ENCODE results near the gene SLC6A3. TPM values are rescaled to one million over a fixed set of nuclear protein-coding genes. Genes with fewer than 3 reads are reported as not detected.
A peak's percentile ranks its signal among the peaks of the same experiment; 100 is the strongest.

Gene SLC6A3
- total and polyA plus RNA-seq, 7 donors: under 0.01 to 0.01 TPM; not detected in 5

DNA sequence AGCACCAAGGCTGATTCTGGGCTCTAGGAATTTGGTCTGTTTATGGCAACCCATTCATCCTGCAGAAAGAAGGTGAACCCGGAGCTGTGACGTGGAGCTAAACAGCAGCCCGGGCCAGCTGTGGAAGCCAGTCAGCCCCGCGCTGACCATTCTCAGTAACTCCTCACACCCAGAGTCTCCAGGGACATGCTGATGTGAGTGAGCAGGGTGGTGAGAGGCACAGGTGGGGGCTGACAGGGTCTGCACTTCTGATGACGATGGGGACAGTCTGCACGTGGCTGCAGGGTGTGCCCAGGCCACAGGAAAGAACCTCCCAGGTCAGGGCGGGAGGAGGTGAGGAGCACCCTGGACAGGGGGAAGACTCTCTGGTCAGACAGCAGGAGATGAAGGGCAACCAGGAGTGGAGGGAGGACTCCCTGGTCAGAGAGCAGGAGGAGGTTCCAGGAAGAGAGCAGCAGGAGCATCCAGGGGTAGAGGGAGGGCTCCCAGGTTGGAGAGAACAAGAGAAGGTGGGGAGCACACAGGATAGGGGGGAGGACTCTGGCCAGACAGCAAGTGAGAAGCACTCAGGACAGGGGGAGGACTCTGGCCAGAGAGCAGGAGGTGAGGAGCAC, 26.1 kb upstream of the SLC6A3 start:
- DNase-seq (peak in 1 of 2 donors; percentile 42), ATAC-seq (no peak)
- WGBS, 3 donors: 82 to 89% (median 88%) methylated on average over 8 of the region's 8 CpGs

DNA sequence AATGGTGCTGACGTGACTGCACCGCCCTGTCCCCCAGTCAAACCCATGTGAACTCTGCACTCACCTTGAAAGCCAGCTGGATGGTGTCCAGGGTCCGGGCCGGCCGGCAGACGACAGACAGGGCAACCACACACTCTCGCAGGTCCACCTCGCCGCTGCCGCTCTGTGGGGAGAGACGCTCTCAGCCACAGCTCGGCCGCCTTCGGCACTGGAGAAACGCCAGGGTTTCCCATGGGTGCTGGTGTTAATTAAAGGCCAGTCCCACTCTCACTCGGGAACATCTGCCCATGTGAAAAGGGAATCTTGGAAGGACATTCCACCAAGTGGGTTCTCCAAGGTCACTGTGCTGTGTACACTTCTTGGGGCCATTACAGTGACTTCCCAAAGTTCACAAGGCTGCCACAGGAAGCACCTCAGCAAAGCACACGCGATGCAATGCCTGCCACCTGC, 25.5 kb upstream of the SLC6A3 start:
- WGBS, 3 donors: 65 to 72% (median 67%) methylated on average over 18 of the region's 18 CpGs
- peaks cover 0 to 18% of the 10 kb centered on the region in 2 donors for H3K36me3 ChIP-seq (ENCODE audit: insufficient read depth in 1 of 2, low read depth in 1 of 2)
- DNase-seq: peak in 1 of 2 donors; percentile 48
- H3K4me3 ChIP-seq: no peak overlapping the region
- H3K9me3 ChIP-seq: no peaks in the 10 kb centered on the region
- no peak overlapping the region for H3K27ac ChIP-seq
- no peaks in the 10 kb centered on the region for H3K4me1 ChIP-seq
- no peaks in the 10 kb centered on the region for H3K27me3 ChIP-seq (ENCODE audit: insufficient read depth in 3 of 3, low read length in 2 of 3)
- intact Hi-C loops (cut with DNase I): no loop called here
- ATAC-seq: no peak
- TF ChIP-seq, protein P1, sequence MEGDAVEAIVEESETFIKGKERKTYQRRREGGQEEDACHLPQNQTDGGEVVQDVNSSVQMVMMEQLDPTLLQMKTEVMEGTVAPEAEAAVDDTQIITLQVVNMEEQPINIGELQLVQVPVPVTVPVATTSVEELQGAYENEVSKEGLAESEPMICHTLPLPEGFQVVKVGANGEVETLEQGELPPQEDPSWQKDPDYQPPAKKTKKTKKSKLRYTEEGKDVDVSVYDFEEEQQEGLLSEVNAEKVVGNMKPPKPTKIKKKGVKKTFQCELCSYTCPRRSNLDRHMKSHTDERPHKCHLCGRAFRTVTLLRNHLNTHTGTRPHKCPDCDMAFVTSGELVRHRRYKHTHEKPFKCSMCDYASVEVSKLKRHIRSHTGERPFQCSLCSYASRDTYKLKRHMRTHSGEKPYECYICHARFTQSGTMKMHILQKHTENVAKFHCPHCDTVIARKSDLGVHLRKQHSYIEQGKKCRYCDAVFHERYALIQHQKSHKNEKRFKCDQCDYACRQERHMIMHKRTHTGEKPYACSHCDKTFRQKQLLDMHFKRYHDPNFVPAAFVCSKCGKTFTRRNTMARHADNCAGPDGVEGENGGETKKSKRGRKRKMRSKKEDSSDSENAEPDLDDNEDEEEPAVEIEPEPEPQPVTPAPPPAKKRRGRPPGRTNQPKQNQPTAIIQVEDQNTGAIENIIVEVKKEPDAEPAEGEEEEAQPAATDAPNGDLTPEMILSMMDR (IDR thresholded peaks at IDR 0.05): no peak

More for the DNA sequence above, 26.1 kb upstream of the SLC6A3 start:
- Histone ChIP-seq H3K36me3 (ENCODE audit: insufficient read depth in 1 of 2, low read depth in 1 of 2) (peaks cover 0 to 15% of the 10 kb centered on the region in 2 donors), H3K4me1 (no peaks in the 10 kb centered on the region), H3K4me3 (no peak overlapping the region), H3K9me3 (no peaks in the 10 kb centered on the region), H3K27ac (no peak overlapping the region), H3K27me3 (ENCODE audit: insufficient read depth in 3 of 3, low read length in 2 of 3) (no peaks in the 10 kb centered on the region)
- TF ChIP-seq, protein P1 (IDR thresholded peaks at IDR 0.05): no peak
- intact Hi-C loops (cut with DNase I): no loop called here

DNA sequence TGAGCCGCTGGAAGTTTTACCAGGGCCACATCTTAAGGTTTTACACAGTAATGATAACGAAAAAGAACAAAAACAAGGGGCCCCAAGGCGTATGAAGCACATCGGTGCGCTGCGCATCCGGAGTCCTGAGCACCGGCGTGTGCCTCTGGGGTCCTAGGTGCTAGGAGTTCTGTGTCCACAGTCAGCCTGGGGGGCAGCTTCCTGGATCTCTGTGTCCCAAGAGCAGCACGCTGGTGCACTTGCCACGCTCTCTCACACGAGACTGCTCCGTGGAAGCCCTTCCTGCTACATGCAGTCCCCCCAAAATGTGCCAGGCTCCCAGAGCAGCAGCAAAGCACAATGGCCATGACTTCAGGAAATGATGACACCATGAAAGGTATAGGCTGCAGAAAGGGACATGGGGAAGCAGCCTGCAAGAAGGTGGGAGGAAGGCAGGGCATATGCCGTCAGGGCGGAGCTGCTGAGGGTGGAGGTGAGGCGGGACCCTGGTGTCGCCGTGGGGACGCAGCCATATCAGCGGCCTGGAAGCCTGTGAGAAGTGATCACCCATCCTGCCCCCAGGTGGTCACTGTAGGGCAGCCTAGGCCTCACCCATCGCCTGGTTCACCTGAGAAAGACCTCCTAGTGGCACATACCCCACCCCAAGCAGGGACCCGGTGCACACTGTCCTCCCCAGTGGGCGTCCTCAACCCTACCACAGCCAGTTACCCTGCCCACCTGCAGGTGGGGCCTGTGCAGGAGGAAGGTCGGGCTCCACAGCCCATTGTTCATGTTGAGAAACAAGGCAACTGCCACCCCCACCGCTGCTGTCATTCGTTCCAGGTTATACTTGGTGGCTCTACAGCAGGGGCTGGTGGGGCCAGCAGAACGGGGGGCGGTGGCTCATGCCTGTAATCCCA, 23.6 kb upstream of the SLC6A3 start:
- 90 to 91% (median 90%) methylated on average over 28 of the region's 28 CpGs for WGBS, 3 donors
- Histone ChIP-seq H3K4me1 (no peaks in the 10 kb centered on the region), H3K36me3 (ENCODE audit: insufficient read depth in 1 of 2, low read depth in 1 of 2) (peaks cover 0 to 7% of the 10 kb centered on the region in 2 donors), H3K27me3 (ENCODE audit: insufficient read depth in 3 of 3, low read length in 2 of 3) (no peaks in the 10 kb centered on the region), H3K9me3 (no peaks in the 10 kb centered on the region), H3K4me3 (no peak overlapping the region), H3K27ac (no peak overlapping the region)
- peak in 1 of 4 donors; percentile 29 for ATAC-seq
- DNase-seq: peak in 1 of 2 donors; percentile 25
- TF ChIP-seq, protein P1 (IDR thresholded peaks at IDR 0.05): no peak
- intact Hi-C loops (cut with DNase I): no loop called here

DNA sequence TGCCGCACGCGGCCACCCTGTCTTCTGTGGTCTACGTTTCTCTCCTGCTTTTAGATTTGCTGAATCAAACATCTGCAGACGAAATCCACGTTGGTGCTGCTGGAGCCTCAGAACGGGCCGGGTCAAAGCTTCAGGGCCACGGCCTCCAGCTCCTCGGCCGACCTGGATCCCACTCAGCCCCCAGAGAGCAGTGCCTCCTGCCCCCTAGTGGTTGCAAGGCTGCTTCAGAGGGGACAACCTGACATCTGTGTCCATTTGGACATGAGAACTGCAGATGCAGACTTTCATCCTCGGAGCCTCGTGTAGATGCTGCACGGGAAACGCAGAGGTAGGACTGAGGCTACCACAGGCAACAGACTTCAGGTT, 23.0 kb upstream of the SLC6A3 start:
- no peak overlapping the region for H3K4me3 ChIP-seq
- no peak for ATAC-seq
- WGBS, 3 donors: 57 to 67% (median 62%) methylated on average over 15 of the region's 15 CpGs
- H3K27me3 ChIP-seq (ENCODE audit: insufficient read depth in 3 of 3, low read length in 2 of 3): no peaks in the 10 kb centered on the region
- H3K4me1 ChIP-seq: no peaks in the 10 kb centered on the region
- intact Hi-C loops (cut with DNase I): no loop called here
- TF ChIP-seq, protein P1 (IDR thresholded peaks at IDR 0.05): peak; percentile 38
- no peak overlapping the region for H3K27ac ChIP-seq
- H3K36me3 ChIP-seq (ENCODE audit: insufficient read depth in 1 of 2, low read depth in 1 of 2): peaks cover 0 to 8% of the 10 kb centered on the region in 2 donors
- peak in 1 of 2 donors; percentile 51 for DNase-seq
- no peaks in the 10 kb centered on the region for H3K9me3 ChIP-seq
